Stimulated activated naive CD8-positive, alpha-beta T cell treated with anti-CD3 and anti-CD28 coated beads, Interleukin-15, Interleukin-2, amounts not matched to agents 100 ng/mL and 50 ng/mL, for 24 hours (primary cell): Measurements from ENCODE around the gene FNBP1L.
"Not testable (repeated sequence)": the region's sequence is repeated elsewhere in the genome, so short reads cannot be mapped to it uniquely, and the experiment has no call there.

Experiments
- H3K27ac Mint-ChIP-seq: one replicate; pipeline ENCODE4 v1.8.0; 2021; ENCODE audit warnings: mild to moderate bottlenecking, mixed read lengths
- H3K27me3 Mint-ChIP-seq: one replicate; pipeline ENCODE4 v1.8.0; 2021; ENCODE audit warnings: mixed read lengths
- H3K36me3 Mint-ChIP-seq: one replicate; pipeline ENCODE4 v1.8.0; 2021; ENCODE audit warnings: low read depth, mixed read lengths
- H3K4me1 Mint-ChIP-seq: one replicate; pipeline ENCODE4 v1.8.0; 2021; ENCODE audit warnings: low read depth, mixed read lengths
- H3K4me3 Mint-ChIP-seq: one replicate; pipeline ENCODE4 v1.8.0; 2021; ENCODE audit warnings: mild to moderate bottlenecking, mixed read lengths
- H3K9me3 Mint-ChIP-seq: one replicate; pipeline ENCODE4 v1.8.0; 2021; ENCODE audit warnings: mixed read lengths

The FNBP1L gene

GRCh38 chr1:93461236-93461635 lies 13.3 kb downstream of the FNBP1L start:
- Mint-ChIP-seq H3K9me3 (peaks cover 6% of the 10 kb centered on the region), H3K27me3 (peaks cover 5% of the 10 kb centered on the region), H3K4me3 (no peak overlapping the region), H3K27ac (no peak overlapping the region), H3K36me3 (no peaks in the 10 kb centered on the region), H3K4me1 (no peaks in the 10 kb centered on the region)

GRCh38 chr1:93463960-93464359 lies 16.0 kb downstream of the FNBP1L start:
- Mint-ChIP-seq H3K4me3 (no peak overlapping the region), H3K4me1 (no peaks in the 10 kb centered on the region), H3K27me3 (peaks cover 4% of the 10 kb centered on the region), H3K9me3 (peaks cover 8% of the 10 kb centered on the region), H3K36me3 (no peaks in the 10 kb centered on the region), H3K27ac (no peak overlapping the region)

- H3K27ac Mint-ChIP-seq, H3K4me3 Mint-ChIP-seq, H3K27me3 Mint-ChIP-seq, H3K9me3 Mint-ChIP-seq, H3K36me3 Mint-ChIP-seq, H3K4me1 Mint-ChIP-seq: not testable (repeated sequence)
Measured at GRCh38 chr1:93465371-93466082, 17.6 kb downstream of the FNBP1L start.

- no peaks in the 10 kb centered on the region for H3K4me1 Mint-ChIP-seq
- no peak overlapping the region for H3K27ac Mint-ChIP-seq
- peaks cover 8% of the 10 kb centered on the region for H3K9me3 Mint-ChIP-seq
- peaks cover 9% of the 10 kb centered on the region for H3K27me3 Mint-ChIP-seq
- H3K4me3 Mint-ChIP-seq = no peak overlapping the region
- no peaks in the 10 kb centered on the region for H3K36me3 Mint-ChIP-seq
Measured at GRCh38 chr1:93467606-93468005, 19.7 kb downstream of the FNBP1L start.

GRCh38 chr1:93468662-93469061 lies 20.7 kb downstream of the FNBP1L start:
- H3K27me3 Mint-ChIP-seq = peaks cover 9% of the 10 kb centered on the region
- no peaks in the 10 kb centered on the region for H3K36me3 Mint-ChIP-seq
- H3K4me1 Mint-ChIP-seq = no peaks in the 10 kb centered on the region
- peaks cover 8% of the 10 kb centered on the region for H3K9me3 Mint-ChIP-seq
- H3K27ac Mint-ChIP-seq = no peak overlapping the region
- H3K4me3 Mint-ChIP-seq = no peak overlapping the region

- not testable (repeated sequence) for H3K4me3 Mint-ChIP-seq, H3K9me3 Mint-ChIP-seq, H3K27ac Mint-ChIP-seq, H3K4me1 Mint-ChIP-seq, H3K36me3 Mint-ChIP-seq
- H3K27me3 Mint-ChIP-seq = peaks cover 12% of the 10 kb centered on the region
Measured at GRCh38 chr1:93469223-93469622, 21.3 kb downstream of the FNBP1L start.

GRCh38 chr1:93471284-93471683 lies 23.4 kb downstream of the FNBP1L start:
- Mint-ChIP-seq H3K9me3 (peaks cover 3% of the 10 kb centered on the region), H3K27ac (no peak overlapping the region), H3K4me1 (no peaks in the 10 kb centered on the region), H3K36me3 (no peaks in the 10 kb centered on the region), H3K27me3 (peaks cover 19% of the 10 kb centered on the region), H3K4me3 (no peak overlapping the region)

- Mint-ChIP-seq H3K4me1 (no peaks in the 10 kb centered on the region), H3K4me3 (no peak overlapping the region), H3K36me3 (no peaks in the 10 kb centered on the region), H3K9me3 (peaks cover 3% of the 10 kb centered on the region), H3K27ac (no peak overlapping the region), H3K27me3 (peaks cover 22% of the 10 kb centered on the region)
Measured at GRCh38 chr1:93471911-93472310, 24.0 kb downstream of the FNBP1L start.

- H3K27ac Mint-ChIP-seq = no peak overlapping the region
- no peaks in the 10 kb centered on the region for H3K36me3 Mint-ChIP-seq
- H3K4me1 Mint-ChIP-seq = no peaks in the 10 kb centered on the region
- peaks cover 9% of the 10 kb centered on the region for H3K9me3 Mint-ChIP-seq
- no peak overlapping the region for H3K4me3 Mint-ChIP-seq
- H3K27me3 Mint-ChIP-seq = peaks cover 20% of the 10 kb centered on the region
Measured at GRCh38 chr1:93474321-93474720, 26.4 kb downstream of the FNBP1L start.

- Mint-ChIP-seq H3K36me3 (no peaks in the 10 kb centered on the region), H3K9me3 (peaks cover 17% of the 10 kb centered on the region)
Measured at GRCh38 chr1:93475681-93476080, 27.8 kb downstream of the FNBP1L start.

GRCh38 chr1:93479133-93479745 lies 31.3 kb downstream of the FNBP1L start:
- H3K36me3 Mint-ChIP-seq, H3K27ac Mint-ChIP-seq, H3K4me1 Mint-ChIP-seq, H3K4me3 Mint-ChIP-seq: not testable (repeated sequence)
- H3K27me3 Mint-ChIP-seq = peaks cover 14% of the 10 kb centered on the region
- peaks cover 17% of the 10 kb centered on the region for H3K9me3 Mint-ChIP-seq

More at GRCh38 chr1:93475681-93476080, 27.8 kb downstream of the FNBP1L start:
- Mint-ChIP-seq H3K27me3 (peaks cover 17% of the 10 kb centered on the region), H3K27ac (no peak overlapping the region), H3K4me1 (no peaks in the 10 kb centered on the region), H3K4me3 (no peak overlapping the region)

GRCh38 chr1:93481899-93482298 lies 34.0 kb downstream of the FNBP1L start:
- H3K4me3 Mint-ChIP-seq, H3K27me3 Mint-ChIP-seq, H3K4me1 Mint-ChIP-seq, H3K27ac Mint-ChIP-seq, H3K36me3 Mint-ChIP-seq: not testable (repeated sequence)
- H3K9me3 Mint-ChIP-seq = peaks cover 17% of the 10 kb centered on the region

GRCh38 chr1:93483200-93483599 lies 35.3 kb downstream of the FNBP1L start:
- H3K4me3 Mint-ChIP-seq = no peak overlapping the region
- H3K9me3 Mint-ChIP-seq = peaks cover 12% of the 10 kb centered on the region
- no peaks in the 10 kb centered on the region for H3K4me1 Mint-ChIP-seq
- peaks cover 5% of the 10 kb centered on the region for H3K27me3 Mint-ChIP-seq
- H3K36me3 Mint-ChIP-seq = no peaks in the 10 kb centered on the region
- H3K27ac Mint-ChIP-seq = no peak overlapping the region

GRCh38 chr1:93483606-93484005 lies 35.7 kb downstream of the FNBP1L start:
- peaks cover 8% of the 10 kb centered on the region for H3K9me3 Mint-ChIP-seq
- H3K4me3 Mint-ChIP-seq = no peak overlapping the region
- no peaks in the 10 kb centered on the region for H3K4me1 Mint-ChIP-seq
- no peaks in the 10 kb centered on the region for H3K36me3 Mint-ChIP-seq
- H3K27me3 Mint-ChIP-seq = peaks cover 5% of the 10 kb centered on the region
- H3K27ac Mint-ChIP-seq = no peak overlapping the region

GRCh38 chr1:93488207-93488606 lies 40.3 kb downstream of the FNBP1L start:
- H3K27me3 Mint-ChIP-seq = peaks cover 9% of the 10 kb centered on the region
- no peaks in the 10 kb centered on the region for H3K36me3 Mint-ChIP-seq
- H3K9me3 Mint-ChIP-seq = no peaks in the 10 kb centered on the region
- H3K4me3 Mint-ChIP-seq = no peak overlapping the region
- H3K27ac Mint-ChIP-seq = no peak overlapping the region
- H3K4me1 Mint-ChIP-seq = no peaks in the 10 kb centered on the region

GRCh38 chr1:93489756-93490155 lies 41.8 kb downstream of the FNBP1L start:
- no peaks in the 10 kb centered on the region for H3K9me3 Mint-ChIP-seq
- peaks cover 13% of the 10 kb centered on the region for H3K27me3 Mint-ChIP-seq

More at GRCh38 chr1:93489756-93490155, 41.8 kb downstream of the FNBP1L start:
- Mint-ChIP-seq H3K27ac (no peak overlapping the region), H3K4me3 (no peak overlapping the region), H3K36me3 (no peaks in the 10 kb centered on the region), H3K4me1 (no peaks in the 10 kb centered on the region)
